DMS53 treated with DMSO at 0.1 percent for 48 hours (cell line): ENCODE data around the gene GPR37L1.
"Not testable (repeated sequence)": the region's sequence is repeated elsewhere in the genome, so short reads cannot be mapped to it uniquely, and the experiment has no call there.

Experiments
- DNase-seq: peaks from one replicate; lab custom pipeline; 2025; ENCODE audit not compliant: unreplicated experiment; lab: John Stamatoyannopoulos, UW

GPR37L1 gene

GRCh38 chr1:202107801-202108731 is 14.7 kb upstream of the GPR37L1 start:
- no peak for DNase-seq

GRCh38 chr1:202110977-202111376 is 11.7 kb upstream of the GPR37L1 start:
- no peak for DNase-seq

DNA sequence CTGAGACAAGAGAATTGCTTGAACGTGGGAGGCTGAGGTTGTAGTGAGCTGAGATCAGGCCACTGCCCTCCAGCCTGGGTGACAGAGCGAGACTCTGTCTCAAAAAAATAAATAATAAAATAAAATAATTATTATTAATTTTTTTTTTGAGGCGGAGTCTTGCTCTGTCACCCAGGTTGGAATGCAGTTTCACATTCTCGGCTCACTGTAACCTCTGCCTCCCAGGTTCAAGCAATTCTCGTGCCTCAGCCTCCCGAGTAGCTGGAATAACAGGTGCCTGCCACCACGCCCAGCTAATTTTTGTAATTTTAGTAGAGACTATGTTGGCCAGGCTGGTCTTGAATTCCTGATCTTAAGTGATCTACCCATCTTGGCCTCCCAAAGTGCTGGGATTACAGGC is 11.1 kb upstream of the GPR37L1 start:
- not testable (repeated sequence) for DNase-seq

GRCh38 chr1:202112859-202113689 is 9.6 kb upstream of the GPR37L1 start:
- peak; percentile 71 for DNase-seq

GRCh38 chr1:202113690-202114300 is 8.9 kb upstream of the GPR37L1 start:
- peak; percentile 72 for DNase-seq

DNA sequence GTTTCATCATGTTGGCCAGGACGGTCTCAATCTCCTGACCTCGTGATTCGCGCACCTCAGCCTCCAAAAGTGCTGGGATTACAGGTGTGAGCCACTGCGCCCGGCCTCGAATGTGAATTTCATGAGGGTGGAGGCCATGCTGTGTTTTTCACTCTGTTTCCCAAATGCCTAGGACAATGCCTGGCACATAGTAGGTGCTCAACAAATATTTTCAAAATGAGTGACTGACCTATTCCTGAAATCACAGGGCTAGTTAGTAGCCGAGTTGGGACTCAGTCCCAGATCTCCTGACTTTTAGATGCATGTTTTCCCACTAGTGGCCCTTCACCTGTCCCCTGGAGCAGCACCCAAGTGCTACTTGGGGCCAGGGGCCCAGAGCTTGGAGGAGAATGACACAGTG is 6.4 kb upstream of the GPR37L1 start:
- no peak for DNase-seq

DNA sequence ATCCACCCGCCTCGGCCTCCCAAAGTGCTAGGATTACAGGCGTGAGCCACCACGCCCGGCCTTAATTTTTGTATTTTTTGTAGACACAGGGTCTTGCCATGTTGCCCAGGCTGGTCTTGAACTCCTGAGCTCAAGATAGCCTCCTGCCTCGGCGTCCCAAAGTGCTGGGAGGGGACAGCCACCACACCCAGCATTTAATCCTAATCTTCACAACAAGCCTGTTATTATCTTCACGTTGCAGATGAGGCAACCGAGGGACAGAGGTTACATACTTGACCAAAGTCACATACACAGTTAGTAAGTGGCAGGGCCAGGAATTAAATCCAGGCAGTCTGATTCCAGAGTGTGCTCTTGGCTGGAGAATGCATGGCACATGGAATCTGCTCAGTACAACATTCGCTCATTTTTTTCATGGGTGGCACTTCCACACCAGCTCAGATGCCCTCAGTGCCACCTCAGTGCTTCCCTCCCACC is 4.8 kb upstream of the GPR37L1 start:
- DNase-seq, result no peak

DNA sequence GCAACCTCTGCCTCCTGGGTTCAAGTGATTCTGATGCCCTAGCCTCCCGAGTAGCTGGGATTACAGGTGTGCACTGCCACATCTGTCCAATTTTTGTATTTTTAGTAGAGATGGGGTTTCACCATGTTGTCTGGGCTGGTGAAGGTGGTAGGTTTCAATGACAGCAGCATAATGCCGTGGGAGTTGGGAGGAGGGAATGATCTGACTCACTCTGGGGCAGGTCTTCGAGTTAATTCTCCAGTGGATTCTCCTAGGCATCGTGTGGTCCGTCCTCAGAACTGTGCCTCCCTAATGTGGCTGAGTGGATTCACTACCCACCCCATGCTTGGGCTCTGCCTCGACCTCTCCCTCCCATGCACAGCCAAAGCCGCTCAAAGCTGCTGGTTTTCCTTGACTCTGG is 1.7 kb upstream of the GPR37L1 start:
- DNase-seq, result no peak

DNA sequence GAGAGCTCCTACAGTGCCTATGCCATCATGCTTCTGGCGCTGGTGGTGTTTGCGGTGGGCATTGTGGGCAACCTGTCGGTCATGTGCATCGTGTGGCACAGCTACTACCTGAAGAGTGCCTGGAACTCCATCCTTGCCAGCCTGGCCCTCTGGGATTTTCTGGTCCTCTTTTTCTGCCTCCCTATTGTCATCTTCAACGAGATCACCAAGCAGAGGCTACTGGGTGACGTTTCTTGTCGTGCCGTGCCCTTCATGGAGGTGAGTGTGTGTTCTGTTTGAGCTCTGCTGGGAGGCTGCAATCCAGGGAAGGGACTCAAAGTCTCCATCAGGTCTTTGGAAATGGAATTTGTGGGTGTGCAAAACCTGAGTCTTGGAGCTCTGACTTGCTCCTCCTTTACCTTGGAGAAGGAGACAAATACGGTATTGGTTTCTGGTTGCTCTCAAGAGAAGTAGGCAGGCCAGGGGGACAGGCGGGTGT is 658 bp downstream of the GPR37L1 start:
- no peak for DNase-seq

DNA sequence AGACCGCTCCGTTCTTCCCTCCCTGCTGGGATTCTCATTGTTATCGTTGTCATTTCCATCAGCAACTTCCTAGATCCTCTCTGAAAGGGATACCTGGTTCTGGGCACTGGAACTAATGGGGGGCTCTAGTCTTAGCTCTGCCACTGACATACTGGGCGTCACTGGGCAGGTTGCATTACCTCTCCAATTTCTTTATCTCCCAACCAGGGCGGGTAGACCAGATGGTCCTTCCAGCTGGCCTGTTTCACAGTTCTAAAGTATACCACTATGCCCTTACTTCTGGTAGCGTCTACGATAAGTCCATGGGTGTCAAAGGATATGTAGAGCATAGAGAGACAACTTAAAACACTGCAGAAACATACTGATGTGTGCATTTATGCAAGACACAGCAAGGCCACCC is 1.4 kb downstream of the GPR37L1 start:
- no peak for DNase-seq

DNA sequence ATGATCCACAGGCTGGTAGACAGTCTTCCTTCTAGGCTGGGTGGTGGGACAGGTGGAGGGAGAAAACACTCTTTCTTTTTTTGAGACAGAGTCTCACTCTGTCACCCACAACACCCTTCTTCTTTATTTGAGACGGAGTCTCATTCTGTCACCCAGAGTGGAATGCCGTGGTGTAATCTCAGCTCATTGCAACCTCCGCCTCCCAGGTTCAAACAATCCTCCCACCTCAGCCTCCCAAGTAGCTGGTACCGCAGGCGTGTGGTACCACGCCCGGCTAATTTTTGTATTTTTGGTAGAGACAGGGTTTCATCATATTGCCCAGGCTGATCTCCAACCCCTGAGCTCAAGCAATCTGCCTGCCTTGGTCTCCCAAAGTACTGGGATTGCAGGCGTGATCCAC is 2.9 kb downstream of the GPR37L1 start:
- DNase-seq, result no peak

GRCh38 chr1:202126426-202126825 is 3.7 kb downstream of the GPR37L1 start:
- DNase-seq, result no peak

DNA sequence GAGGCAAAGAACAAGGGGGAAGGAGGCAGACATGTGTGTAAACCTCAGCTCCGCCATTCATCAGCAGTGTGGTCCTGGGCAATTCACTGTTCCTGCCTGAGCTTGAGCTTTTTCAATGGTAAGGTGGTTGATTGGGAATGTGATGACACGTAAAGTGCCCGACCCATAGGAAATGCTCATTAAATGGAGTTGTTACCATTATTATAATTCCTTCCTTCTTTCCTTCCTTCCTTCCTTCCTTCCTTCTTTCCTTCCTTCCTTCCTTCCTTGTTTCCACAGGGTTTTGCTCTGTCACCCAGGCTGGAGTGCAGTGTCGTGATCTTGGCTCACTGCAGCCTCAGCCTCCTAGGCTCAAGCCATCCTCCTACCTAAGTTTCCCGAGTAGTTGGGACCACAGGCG is 4.3 kb downstream of the GPR37L1 start:
- no peak for DNase-seq

- no peak for DNase-seq
Observed at GRCh38 chr1:202127836-202128622, 5.3 kb downstream of the GPR37L1 start.

- DNase-seq, result no peak
Observed at GRCh38 chr1:202129453-202130296, 7.0 kb downstream of the GPR37L1 start.

DNA sequence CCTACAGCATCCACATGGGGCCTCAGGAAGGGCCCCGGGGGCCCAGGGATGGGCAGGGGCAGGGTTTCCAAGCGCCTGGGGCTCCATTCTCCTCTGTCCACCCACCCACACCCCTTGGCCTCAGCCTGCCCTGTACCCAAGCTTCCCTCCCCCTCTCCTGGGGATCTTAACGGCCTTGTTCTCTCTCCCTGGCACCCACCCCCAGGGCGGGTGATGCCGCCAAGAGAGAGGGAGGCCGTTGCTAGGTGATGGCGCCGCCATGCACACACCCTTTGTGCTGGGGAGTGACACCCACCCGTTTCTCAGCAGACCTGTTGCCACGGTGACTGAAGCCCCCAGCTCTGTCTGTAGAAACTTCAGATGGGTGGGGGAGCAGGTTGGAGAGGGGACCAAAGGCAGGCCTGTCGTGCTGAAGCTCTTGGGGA is 7.6 kb downstream of the GPR37L1 start:
- DNase-seq, result no peak

GRCh38 chr1:202130816-202131522 is 8.3 kb downstream of the GPR37L1 start:
- DNase-seq, result no peak

DNA sequence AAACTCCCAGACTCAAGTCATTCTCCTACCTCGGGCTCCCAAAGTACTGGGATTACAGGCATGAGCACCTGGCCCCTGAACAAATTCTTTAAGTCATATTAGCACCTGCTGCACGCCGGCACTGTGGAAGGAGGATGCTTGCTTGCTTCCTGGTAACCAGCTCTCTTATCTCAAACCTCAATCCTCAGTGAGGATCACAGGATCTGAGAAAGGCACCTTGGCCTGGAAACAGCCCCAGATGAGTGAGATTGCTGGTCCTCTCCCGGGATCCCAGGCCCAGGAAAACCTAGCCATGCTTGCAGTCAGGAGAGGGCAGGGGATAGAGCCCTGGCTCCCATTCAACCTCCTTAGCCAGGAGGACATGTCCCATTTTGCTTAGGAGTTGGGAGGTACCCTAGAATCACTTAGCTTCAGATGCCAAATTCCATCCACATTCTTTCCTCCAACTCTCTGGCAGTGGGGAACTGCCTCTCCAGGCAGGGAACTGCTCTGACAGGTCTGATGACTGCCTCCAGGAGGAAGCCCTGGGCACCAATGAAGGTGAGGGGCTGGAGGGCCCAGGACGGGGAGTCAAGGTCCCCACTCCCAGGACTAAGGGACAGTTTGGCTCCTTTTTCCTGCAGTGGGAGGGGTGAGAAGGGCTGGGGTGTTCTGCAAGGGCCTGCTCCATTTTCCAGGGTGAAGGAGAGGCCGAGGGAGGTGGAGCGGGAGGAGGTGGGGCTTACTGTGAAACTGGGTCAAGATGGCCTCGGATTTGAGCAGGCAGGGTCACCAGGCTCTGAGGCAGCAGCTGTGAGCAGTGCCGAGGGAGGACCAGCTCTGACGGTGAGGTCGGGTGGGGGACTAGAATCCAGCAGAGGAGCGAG is 9.5 kb downstream of the GPR37L1 start:
- no peak for DNase-seq
